AG10803 (cell line): Measurements from ENCODE around the gene ZIC4.
A peak's percentile ranks its signal among the peaks of the same experiment; 100 is the strongest.

Experiments
- DNase-seq: peaks from one replicate; pipeline ENCODE4 v3.0.0; 2010; ENCODE audit warnings: low read depth
- H3K4me3 ChIP-seq: 2 replicates; pipeline ENCODE4 v1.5.1; 2011; ENCODE audit warnings: mild to moderate bottlenecking, low read length, control low read depth
- TF ChIP-seq, protein P1 (sequence below): conservative IDR thresholded peaks from 2 replicates; pipeline ENCODE4 v1.5.1; 2011; ENCODE audit warnings: mild to moderate bottlenecking, low read length, control low read depth, inconsistent platforms

Gene ZIC4

GRCh38 chr3:147409143-147410115 is 3.1 kb upstream of the ZIC4 start, which contains the start of gene ZIC1:
ZIC1 (plus strand) TSS chr3:147409365; CDS start chr3:147410113, 748 bp downstream.
- peak within 1 kb of the TSS; percentile 66 for H3K4me3 ChIP-seq
- DNase-seq, result peak; percentile 65
- TF ChIP-seq, protein P1, sequence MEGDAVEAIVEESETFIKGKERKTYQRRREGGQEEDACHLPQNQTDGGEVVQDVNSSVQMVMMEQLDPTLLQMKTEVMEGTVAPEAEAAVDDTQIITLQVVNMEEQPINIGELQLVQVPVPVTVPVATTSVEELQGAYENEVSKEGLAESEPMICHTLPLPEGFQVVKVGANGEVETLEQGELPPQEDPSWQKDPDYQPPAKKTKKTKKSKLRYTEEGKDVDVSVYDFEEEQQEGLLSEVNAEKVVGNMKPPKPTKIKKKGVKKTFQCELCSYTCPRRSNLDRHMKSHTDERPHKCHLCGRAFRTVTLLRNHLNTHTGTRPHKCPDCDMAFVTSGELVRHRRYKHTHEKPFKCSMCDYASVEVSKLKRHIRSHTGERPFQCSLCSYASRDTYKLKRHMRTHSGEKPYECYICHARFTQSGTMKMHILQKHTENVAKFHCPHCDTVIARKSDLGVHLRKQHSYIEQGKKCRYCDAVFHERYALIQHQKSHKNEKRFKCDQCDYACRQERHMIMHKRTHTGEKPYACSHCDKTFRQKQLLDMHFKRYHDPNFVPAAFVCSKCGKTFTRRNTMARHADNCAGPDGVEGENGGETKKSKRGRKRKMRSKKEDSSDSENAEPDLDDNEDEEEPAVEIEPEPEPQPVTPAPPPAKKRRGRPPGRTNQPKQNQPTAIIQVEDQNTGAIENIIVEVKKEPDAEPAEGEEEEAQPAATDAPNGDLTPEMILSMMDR, result no peak

GRCh38 chr3:147408188-147409100 is 2.1 kb upstream of the ZIC4 start:
- TF ChIP-seq, protein P1, result no peak
- no peak for DNase-seq
- peak overlapping the region; percentile 55 for H3K4me3 ChIP-seq

- no peak overlapping the region; the same call in 1 of the 2 replicates for H3K4me3 ChIP-seq
- TF ChIP-seq, protein P1, result no peak
- no peak for DNase-seq
These were observed 1.3 kb upstream of the ZIC4 start for GRCh38 chr3:147407498-147408187.

GRCh38 chr3:147407114-147407497 is 763 bp upstream of the ZIC4 start:
- H3K4me3 ChIP-seq, result no peak overlapping the region
- no peak for DNase-seq
- TF ChIP-seq, protein P1, result no peak

DNA sequence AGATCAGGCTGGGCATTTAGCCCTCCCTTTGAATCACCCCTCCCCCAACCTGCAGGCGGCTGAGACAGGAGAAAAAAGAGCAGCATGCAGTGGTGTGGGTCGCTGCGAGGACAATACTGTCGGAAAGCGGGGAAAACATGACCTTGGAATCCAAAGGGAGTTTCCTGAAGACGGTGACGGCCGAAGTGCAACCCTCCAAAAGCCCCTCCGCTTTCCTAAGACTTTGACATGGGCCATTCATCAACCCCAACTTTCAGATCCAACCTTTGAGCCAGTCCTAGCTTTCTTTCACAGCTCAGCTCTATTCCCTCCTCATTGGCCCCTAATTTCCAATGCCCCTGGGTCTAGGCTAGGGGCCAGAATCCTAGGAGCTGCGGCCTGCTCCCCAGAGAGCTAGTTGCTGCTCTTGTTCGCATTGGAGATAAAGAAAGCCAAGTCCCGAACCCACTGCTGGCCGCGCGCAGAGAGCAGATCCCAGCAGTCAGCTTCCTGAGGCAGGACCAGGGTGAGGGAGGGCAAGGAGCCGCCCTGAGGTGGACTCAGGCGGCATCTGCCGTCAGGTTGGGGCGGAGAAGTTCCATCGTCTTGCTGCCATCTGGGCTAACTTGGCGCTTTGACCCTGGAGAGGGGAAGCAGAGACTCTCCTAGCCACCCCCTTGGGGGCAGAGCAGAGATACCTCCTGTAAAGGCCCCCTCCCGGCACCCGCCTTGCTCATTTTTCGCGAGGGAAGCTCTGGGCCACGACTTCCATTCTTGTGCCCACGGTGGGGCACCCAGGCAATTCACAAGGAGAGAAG is 914 bp downstream of the ZIC4 start:
- TF ChIP-seq, protein P1, result no peak
- H3K4me3 ChIP-seq, result no peak overlapping the region
- DNase-seq, result no peak

- DNase-seq, result no peak
- H3K4me3 ChIP-seq, result no peak overlapping the region
- TF ChIP-seq, protein P1, result no peak
These were observed 1.5 kb downstream of the ZIC4 start for GRCh38 chr3:147404800-147405230.
